GM18505 (cell line): ENCODE data around the gene WEE2.
A peak's percentile ranks its signal among the peaks of the same experiment; 100 is the strongest.
"Not testable (repeated sequence)": the region's sequence is repeated elsewhere in the genome, so short reads cannot be mapped to it uniquely, and the experiment has no call there.

Experiments
- ATAC-seq: cut with Tn5 transposase; IDR thresholded peaks from one replicate; pipeline ENCODE4 v1.9.1; 2021; ENCODE audit not compliant: unreplicated experiment
- POLR2A ChIP-seq: IDR thresholded peaks from 4 replicates; pipeline ENCODE4 v1.6.1; 2011; ENCODE audit warnings: borderline replicate concordance; ENCODE audit not compliant: insufficient read depth, insufficient read length; ENCODE audit errors: extremely low read depth

WEE2 gene

GRCh38 chr7:141715018-141715417 is 6.9 kb downstream of the WEE2 start:
- TF ChIP-seq POLR2A, result no peak
- ATAC-seq, result no peak

DNA sequence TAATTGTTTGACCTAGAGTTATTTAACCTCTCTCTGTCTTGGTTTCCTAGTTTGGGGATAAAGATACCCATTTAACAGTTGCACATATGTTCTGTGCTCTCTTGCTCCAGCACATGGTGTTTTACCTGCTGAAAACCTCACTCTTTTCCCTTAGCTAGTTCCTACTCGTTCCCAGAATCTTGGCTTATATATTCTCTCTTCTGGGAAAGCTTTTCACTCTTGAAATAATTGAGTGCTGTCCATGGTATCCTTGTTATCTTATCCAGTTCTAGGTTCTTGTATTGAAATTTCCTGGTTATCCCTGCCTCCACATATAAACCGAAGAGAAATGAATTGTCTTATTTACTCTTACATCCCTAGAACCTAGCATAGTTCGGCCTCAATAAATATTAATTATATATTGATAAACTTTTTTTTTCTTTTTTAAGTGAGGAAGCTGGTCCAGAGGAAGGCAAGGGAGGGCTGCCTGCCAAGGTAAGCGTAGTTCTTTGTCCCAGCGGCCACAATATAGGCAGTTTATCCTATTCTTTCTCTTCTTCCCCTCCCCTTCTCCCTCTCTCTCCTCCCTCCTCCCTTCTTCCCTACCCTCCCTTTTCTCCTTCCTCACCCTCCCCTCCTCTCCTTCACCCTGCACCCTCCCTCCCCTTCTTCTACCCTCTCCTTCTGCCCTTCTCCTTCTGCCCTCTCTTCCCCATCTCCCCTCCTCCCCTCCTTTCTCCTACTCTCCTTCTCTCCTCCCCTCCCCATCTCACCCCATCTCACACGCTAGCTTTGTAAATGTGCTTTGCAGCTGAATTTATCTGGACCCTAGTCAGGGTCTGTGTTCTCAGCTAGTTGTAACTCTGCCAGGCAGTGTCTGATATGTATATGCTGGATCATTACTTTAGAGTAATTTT is 7.9 kb downstream of the WEE2 start:
- TF ChIP-seq POLR2A, result no peak
- ATAC-seq, result no peak

- no peak for ATAC-seq
- TF ChIP-seq POLR2A, result no peak
These were observed 9.3 kb downstream of the WEE2 start for GRCh38 chr7:141717450-141717849.

- ATAC-seq, result no peak
- no peak for TF ChIP-seq POLR2A
These were observed 14.4 kb downstream of the WEE2 start for GRCh38 chr7:141722529-141722928.

- ATAC-seq, result no peak
- TF ChIP-seq POLR2A, result no peak
These were observed 20.9 kb downstream of the WEE2 start for GRCh38 chr7:141729020-141729419.

- TF ChIP-seq POLR2A, result no peak
- no peak for ATAC-seq
These were observed 23.5 kb downstream of the WEE2 start for GRCh38 chr7:141731476-141732149.

GRCh38 chr7:141737118-141737835 is 29.1 kb downstream of the WEE2 start:
- TF ChIP-seq POLR2A, result no peak
- no peak for ATAC-seq

DNA sequence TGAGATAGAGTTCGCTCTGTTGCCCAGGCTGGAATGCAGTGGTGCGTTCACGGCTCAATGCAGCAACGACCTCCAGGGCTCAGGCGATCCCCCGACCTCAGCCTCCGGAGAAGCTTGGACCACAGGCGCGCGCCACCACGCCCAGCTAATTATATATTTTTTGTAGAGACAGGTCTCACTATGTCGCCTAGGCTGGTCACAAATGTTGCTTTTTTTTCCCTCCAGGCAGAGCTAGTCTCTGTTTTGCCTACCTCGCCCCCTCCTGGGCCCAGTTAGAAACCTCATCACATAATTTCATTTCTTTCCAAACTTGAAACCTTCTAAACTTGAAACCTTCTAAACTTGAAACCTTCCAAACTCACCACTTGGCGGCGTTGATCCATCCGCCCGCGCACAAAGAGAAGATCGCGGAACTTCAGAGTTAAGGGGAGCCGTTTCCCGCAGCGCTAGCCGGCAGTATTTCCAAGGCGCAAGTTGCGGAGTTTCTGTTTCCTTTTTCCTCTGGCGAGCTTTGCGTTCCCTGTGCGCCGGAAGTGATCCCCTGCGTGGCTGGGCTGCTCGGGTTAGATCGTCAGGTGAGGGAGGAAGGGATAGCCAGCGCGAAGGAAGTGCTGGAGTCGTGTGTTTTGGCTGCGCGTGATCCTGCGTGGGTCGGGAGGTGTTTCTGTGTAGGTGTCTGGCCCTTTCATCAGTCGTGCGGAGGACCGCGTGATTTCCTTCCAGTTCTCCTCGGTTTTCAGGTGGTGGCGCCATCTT is 29.9 kb downstream of the WEE2 start, which contains the start of gene SSBP1:
Gene SSBP1, plus strand, starts transcription at position 523 of the 756 bp plus-strand sequence. CDS start 809 bp downstream, outside the sequence.
- peak; percentile 90 for ATAC-seq
- TF ChIP-seq POLR2A, result peak; percentile 96

DNA sequence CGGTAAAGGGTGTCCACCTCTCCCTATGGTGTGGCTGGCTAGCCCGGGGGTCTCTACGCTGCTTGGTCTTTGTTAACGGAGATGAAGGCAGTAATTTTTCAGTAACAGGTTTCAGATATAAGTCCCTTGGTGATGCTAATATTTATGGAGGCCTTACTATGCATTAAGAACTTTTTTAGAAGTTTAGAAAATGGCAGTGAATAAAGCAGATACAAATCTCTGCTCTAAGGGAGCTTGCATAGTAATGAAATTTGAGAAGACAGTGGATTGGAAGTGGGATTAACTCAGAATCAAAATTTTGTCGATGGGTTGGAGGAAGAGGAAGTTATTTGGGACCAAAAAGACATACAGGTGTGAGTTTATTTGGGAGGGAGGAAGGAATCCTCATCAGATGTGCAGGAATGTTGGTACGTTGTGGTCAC is 30.4 kb downstream of the WEE2 start:
- no peak for TF ChIP-seq POLR2A
- no peak for ATAC-seq

DNA sequence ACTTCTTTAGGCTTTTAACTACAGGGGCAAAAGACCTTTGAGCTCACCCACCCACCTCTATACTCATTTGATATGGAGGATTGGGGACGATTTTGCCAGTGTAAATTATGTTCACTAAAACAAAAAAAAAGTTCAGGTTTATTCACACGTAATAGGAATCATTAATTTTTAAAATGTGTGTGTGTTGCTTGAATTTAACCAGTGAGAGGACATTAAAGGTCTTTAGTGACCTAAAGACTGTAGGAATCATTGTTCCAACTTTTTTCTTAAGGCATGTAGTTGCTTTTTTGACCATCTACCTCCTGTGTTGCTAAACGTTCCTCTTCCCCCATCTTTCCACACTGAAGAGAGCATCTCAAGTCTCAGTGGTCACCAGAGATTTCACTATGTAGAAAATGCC is 31.1 kb downstream of the WEE2 start:
- ATAC-seq, result no peak

GRCh38 chr7:141742229-141742628 is 34.1 kb downstream of the WEE2 start:
- ATAC-seq, result no peak

More for the DNA sequence above, 31.1 kb downstream of the WEE2 start:
- TF ChIP-seq POLR2A, result no peak

DNA sequence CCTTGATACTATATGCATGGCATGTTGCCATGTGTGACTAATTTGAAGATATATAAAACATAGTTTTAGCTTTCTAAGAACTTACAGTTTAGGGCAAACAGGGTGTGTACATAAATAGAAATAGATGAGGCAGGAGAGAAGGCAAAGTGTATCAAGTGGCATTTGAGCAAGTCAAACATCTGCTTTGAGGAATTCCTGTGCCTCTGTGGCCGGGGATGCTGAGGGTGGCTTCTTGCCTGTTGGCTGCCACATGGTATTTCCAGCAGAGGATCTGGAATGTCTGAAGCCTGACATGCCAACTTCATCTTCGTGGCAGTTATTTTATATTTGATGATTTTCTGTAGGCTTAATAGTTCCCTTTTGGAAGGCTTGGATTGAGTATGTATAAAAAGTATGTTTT is 36.0 kb downstream of the WEE2 start:
- ATAC-seq, result no peak

More at GRCh38 chr7:141742229-141742628, 34.1 kb downstream of the WEE2 start:
- TF ChIP-seq POLR2A, result no peak

GRCh38 chr7:141748396-141748795 is 40.2 kb downstream of the WEE2 start:
- no peak for ATAC-seq
- no peak for TF ChIP-seq POLR2A

More for the DNA sequence above, 36.0 kb downstream of the WEE2 start:
- TF ChIP-seq POLR2A, result no peak

DNA sequence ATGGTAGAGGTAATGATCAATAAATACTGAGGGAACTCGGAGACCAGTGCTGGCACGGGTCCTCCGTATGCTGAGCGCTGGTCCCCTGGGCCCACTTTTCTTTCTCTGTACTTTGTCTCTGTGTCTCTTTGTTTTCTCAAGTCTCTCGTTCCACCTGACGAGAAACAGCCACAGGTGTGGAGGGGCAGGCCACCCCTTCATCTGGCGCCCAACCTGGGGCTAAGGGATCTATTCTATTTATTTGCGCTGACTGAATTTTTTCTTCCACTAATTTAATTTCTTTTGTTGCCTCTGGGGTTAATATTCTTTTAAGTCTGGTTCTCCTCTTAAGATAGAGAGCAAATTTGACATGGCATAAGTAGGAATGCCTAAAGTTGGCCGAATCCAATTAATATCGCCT is 43.8 kb downstream of the WEE2 start:
- not testable (repeated sequence) for ATAC-seq
